HG03103 (cell line): ENCODE measurements around the gene MXD4.

Experiments used
- ATAC-seq: cut with Tn5 transposase; IDR thresholded peaks from one replicate; pipeline ENCODE4 v1.9.1; 2021; ENCODE audit warnings: low read depth; ENCODE audit not compliant: unreplicated experiment

The MXD4 gene

GRCh38 chr4:2265113-2266110 is 3.5 kb upstream of the MXD4 start:
- ATAC-seq: no peak

GRCh38 chr4:2264481-2265041 is 2.7 kb upstream of the MXD4 start:
- ATAC-seq: no peak

- ATAC-seq: no peak
Measured at GRCh38 chr4:2263926-2264321, 2.0 kb upstream of the MXD4 start.

GRCh38 chr4:2262944-2263250 is 988 bp upstream of the MXD4 start:
- no peak for ATAC-seq

GRCh38 chr4:2262145-2262943 is 435 bp upstream of the MXD4 start:
- ATAC-seq: peak; percentile 87

- no peak for ATAC-seq
Measured at GRCh38 chr4:2261110-2261852, 628 bp downstream of the MXD4 start.

- no peak for ATAC-seq
Measured at GRCh38 chr4:2260344-2261109, 1.4 kb downstream of the MXD4 start.

GRCh38 chr4:2259541-2260343 is 2.2 kb downstream of the MXD4 start:
- ATAC-seq: no peak

GRCh38 chr4:2259036-2259540 is 2.8 kb downstream of the MXD4 start:
- ATAC-seq: no peak

GRCh38 chr4:2258091-2259035 is 3.5 kb downstream of the MXD4 start:
- ATAC-seq: no peak

GRCh38 chr4:2257361-2258081 is 4.4 kb downstream of the MXD4 start:
- ATAC-seq: no peak

- ATAC-seq: no peak
Measured at GRCh38 chr4:2256781-2257191, 5.1 kb downstream of the MXD4 start.

GRCh38 chr4:2256156-2256731 is 5.7 kb downstream of the MXD4 start:
- ATAC-seq: no peak

- ATAC-seq: no peak
Measured at GRCh38 chr4:2255501-2256155, 6.3 kb downstream of the MXD4 start.

GRCh38 chr4:2254665-2255500 is 7.0 kb downstream of the MXD4 start:
- no peak for ATAC-seq
